HAP-1 (cell line): Measurements from ENCODE around the gene POLRMT.
"Not testable (repeated sequence)": the region's sequence is repeated elsewhere in the genome, so short reads cannot be mapped to it uniquely, and the experiment has no call there.

Source experiments
- DNase-seq, 2 experiments: peaks; one replicate each; pipeline ENCODE4 v3.0.0-alpha.2; 2016 to 2020; ENCODE audit warnings: low spot score in 2 of 2
- H3K27me3 ChIP-seq: fragments of 250-450 bp; sonication (Bioruptor Pico); 2 replicates; pipeline ENCODE4 v1.5.1; 2020; ENCODE audit warnings: low read depth, mild to moderate bottlenecking, moderate library complexity
- H3K36me3 ChIP-seq: fragments of 250-450 bp; sonication (Bioruptor Pico); replicated peaks from 2 replicates; pipeline ENCODE4 v1.5.1; 2020; ENCODE audit warnings: mild to moderate bottlenecking
- H3K4me1 ChIP-seq: fragments of 250-450 bp; sonication (Bioruptor Pico); 2 replicates; pipeline ENCODE4 v1.5.1; 2020; ENCODE audit warnings: mild to moderate bottlenecking
- H3K4me3 ChIP-seq: fragments of 250-450 bp; sonication (Bioruptor Pico); 2 replicates; pipeline ENCODE4 v1.5.1; 2020; ENCODE audit warnings: mild to moderate bottlenecking, moderate library complexity
- H3K9me3 ChIP-seq: fragments of 250-450 bp; sonication (Bioruptor Pico); 2 replicates; pipeline ENCODE4 v1.5.1; 2020; ENCODE audit warnings: mild to moderate bottlenecking, moderate library complexity
- in situ Hi-C: fragments of 300-500 bp; cut with MboI; formaldehyde crosslinking; loops from 3 replicates; pipeline ENCODE4 v1.14.3; 2020; ENCODE audit warnings: low sequenced_read_pairs, inconsistent platforms, mixed read lengths

POLRMT gene

GRCh38 chr19:588741-589692 is 44.3 kb downstream of the POLRMT start:
- Histone ChIP-seq H3K4me3 (peak overlapping the region; percentile 7; the same call in 1 of the 2 replicates), H3K4me1 (peaks cover 11% of the 10 kb centered on the region), H3K27me3 (peaks cover 27% of the 10 kb centered on the region), H3K9me3 (no peaks in the 10 kb centered on the region), H3K36me3 (no peaks in the 10 kb centered on the region)
- in situ Hi-C loops: loop anchor here (25.0 kb wide), 1 partner anchor 148 kb away; no protein-coding TSS in a partner anchor
- no peak for DNase-seq

DNA sequence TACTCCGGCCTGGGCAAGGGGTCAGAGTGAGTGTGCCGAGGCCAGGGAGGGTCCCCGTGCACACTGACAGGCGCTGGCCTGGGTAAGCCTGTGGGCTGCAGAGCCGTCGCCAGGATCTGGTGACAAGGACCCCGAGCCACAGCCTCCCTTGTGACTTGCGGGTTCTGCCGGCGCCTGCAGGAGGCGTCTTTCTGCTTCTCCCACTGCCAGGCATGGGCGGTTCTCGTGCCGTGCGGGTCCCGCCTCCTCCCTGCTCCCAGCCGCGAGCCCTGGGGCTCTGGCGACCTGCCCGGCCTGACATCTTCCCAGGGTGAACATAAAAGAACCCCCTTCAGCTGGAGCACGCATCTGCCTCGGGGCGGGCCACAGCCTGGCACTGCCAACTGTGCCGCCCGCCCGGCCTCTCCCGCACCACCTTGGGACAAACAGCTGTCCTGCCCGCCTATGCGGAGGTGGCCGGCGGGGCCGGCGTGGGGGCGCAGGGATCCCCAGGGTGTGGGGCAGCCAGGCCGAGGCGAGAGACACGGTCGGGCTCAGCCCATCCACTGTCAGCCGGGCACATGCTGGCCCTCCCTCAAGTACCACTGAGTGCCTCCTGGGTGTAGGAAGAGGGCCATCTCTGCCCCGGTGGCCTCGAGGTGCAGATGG is 45.1 kb downstream of the POLRMT start:
- DNase-seq: peak; percentile 78 to 93
- Histone ChIP-seq H3K4me1 (peaks cover 11% of the 10 kb centered on the region), H3K27me3 (peaks cover 23% of the 10 kb centered on the region), H3K9me3 (no peaks in the 10 kb centered on the region), H3K4me3 (no peak overlapping the region), H3K36me3 (peaks cover under 1% of the 10 kb centered on the region)
- in situ Hi-C loops: loop anchor here (25.0 kb wide), 1 partner anchor 149 kb away; no protein-coding TSS in a partner anchor

DNA sequence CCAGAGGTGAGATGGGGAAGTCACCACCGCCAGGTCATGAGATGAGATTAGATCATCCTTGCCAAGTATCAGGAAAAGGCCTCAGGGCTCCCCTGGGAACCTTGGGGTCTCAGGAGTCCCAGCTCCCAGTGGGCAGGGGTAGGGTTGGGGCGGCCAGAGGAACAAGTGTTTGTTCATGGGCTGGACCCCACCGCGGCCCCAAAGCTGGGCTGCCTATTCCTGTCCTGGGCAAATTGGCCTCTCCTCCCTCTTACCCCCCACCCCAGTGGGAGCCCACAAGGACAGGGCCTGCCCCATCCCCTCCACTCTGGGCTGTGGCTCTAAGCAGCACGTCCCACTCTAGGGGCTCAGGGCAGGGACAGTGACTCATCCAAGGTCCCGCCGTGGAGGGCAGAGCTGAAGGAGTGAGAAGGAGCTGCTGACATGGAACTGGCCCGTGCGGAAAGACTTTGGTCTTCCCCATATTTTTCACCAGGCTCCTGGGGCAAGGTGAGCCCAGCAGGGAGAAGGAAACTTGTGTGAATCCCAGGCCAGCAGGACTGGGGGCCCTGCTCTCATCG is 47.7 kb downstream of the POLRMT start:
- H3K4me3 ChIP-seq: no peak overlapping the region
- peaks cover 11% of the 10 kb centered on the region for H3K4me1 ChIP-seq
- H3K27me3 ChIP-seq: peaks cover 11% of the 10 kb centered on the region
- in situ Hi-C loops: loop anchor here (25.0 kb wide), 1 partner anchor 152 kb away; no protein-coding TSS in a partner anchor
- peak in 1 of 2 experiments; percentile 42 for DNase-seq
- H3K36me3 ChIP-seq: peaks cover 17% of the 10 kb centered on the region
- no peaks in the 10 kb centered on the region for H3K9me3 ChIP-seq

DNA sequence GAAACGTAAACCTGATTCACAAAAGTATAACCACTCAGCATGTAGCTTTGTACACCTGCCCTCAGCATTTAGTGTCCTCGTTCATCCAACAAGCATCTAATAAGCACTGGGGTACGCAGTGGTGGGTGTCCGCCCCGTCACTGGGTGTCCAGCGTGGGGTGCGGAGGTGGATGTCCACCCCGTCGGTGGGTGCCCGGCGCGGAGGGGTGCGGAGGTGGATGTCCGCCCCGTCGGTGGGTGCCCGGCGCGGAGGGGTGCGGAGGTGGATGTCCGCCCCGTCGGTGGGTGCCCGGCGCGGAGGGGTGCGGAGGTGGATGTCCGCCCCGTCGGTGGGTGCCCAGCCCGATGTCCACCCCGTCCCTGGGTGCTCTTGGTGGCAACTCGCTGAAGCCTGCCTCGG is 48.2 kb downstream of the POLRMT start:
- not testable (repeated sequence) for H3K9me3 ChIP-seq, DNase-seq, H3K4me3 ChIP-seq
- H3K36me3 ChIP-seq: peaks cover 21% of the 10 kb centered on the region
- in situ Hi-C loops: loop anchor here (25.0 kb wide), 1 partner anchor 152 kb away; no protein-coding TSS in a partner anchor
- H3K4me1 ChIP-seq: peaks cover 11% of the 10 kb centered on the region
- peaks cover 11% of the 10 kb centered on the region for H3K27me3 ChIP-seq

DNA sequence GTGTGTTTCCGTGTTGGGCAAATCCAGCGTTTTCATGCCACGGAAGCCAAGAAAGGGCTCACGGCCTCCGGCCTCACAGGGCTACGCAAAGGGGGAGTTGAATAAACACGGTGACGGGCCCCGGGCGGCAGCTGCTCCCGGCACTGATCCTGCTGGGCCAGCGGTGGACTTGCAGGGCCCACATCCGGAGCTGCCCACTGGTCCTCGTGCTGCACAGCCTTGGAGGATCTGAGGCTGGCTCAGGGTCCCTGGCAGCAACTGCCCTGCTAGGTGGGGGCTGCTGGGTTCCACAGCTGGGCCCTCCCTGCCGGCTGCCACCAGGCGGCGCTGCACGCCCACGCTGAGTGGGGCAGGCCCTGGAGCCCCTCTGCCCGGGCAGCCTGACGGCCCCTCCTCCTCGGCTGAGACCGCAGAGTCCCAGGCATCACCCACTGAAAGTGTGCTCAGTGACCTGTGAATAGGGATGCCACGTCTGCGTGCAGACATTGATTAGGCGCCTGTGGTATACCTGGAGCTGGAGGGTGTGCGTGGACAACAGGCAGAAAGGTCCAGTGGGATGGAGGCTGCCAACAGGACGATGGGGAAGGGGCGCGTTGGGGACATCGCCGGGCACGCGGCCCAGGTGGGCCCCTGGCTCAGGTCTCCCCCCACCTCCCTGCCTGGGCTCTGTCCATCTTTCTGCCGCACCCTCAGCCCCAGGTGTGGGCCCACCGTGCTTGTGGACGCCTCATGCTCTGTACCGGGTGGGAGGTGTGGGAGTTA is 48.9 kb downstream of the POLRMT start:
- Histone ChIP-seq H3K36me3 (peaks cover 28% of the 10 kb centered on the region), H3K9me3 (no peaks in the 10 kb centered on the region), H3K27me3 (peaks cover 10% of the 10 kb centered on the region), H3K4me3 (no peak overlapping the region), H3K4me1 (peaks cover 10% of the 10 kb centered on the region)
- DNase-seq: peak; percentile 54 to 86
- in situ Hi-C loops: loop anchor here (25.0 kb wide), 1 partner anchor 153 kb away; no protein-coding TSS in a partner anchor

DNA sequence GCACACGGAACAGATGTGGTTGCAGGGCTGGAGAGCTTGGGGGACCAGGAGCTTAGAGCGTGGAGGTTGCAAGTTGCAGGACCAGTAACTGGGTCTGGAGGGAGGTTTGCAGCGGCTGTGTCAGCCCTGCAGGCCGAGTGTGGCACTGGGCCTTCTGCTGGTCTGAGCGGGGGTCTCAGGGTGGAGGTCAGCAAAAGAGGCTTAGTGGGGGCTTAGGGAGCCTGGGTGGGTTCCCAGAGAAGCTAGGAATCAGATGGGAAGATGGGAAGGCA is 49.4 kb downstream of the POLRMT start:
- peaks cover 34% of the 10 kb centered on the region for H3K36me3 ChIP-seq
- peaks cover 8% of the 10 kb centered on the region for H3K4me1 ChIP-seq
- no peak for DNase-seq
- no peaks in the 10 kb centered on the region for H3K9me3 ChIP-seq
- in situ Hi-C loops: loop anchor here (25.0 kb wide), 1 partner anchor 153 kb away; no protein-coding TSS in a partner anchor
- H3K4me3 ChIP-seq: no peak overlapping the region
- peaks cover 5% of the 10 kb centered on the region for H3K27me3 ChIP-seq

GRCh38 chr19:583198-583967 is 50.0 kb downstream of the POLRMT start:
- DNase-seq: no peak
- Histone ChIP-seq H3K9me3 (no peaks in the 10 kb centered on the region), H3K4me3 (no peak overlapping the region), H3K4me1 (peaks cover 6% of the 10 kb centered on the region), H3K27me3 (peaks cover 2% of the 10 kb centered on the region), H3K36me3 (peaks cover 36% of the 10 kb centered on the region)
- in situ Hi-C loops: loop anchor here (25.0 kb wide), 1 partner anchor 154 kb away; no protein-coding TSS in a partner anchor

- in situ Hi-C loops: loop anchor here (25.0 kb wide), 1 partner anchor 155 kb away; no protein-coding TSS in a partner anchor
- no peak for DNase-seq
- H3K36me3 ChIP-seq: peaks cover 44% of the 10 kb centered on the region
- no peak overlapping the region for H3K4me3 ChIP-seq
- H3K9me3 ChIP-seq: no peaks in the 10 kb centered on the region
- no peaks in the 10 kb centered on the region; the same call in 1 of the 2 replicates for H3K4me1 ChIP-seq
- no peaks in the 10 kb centered on the region for H3K27me3 ChIP-seq
Observed at GRCh38 chr19:582497-583197, 50.7 kb downstream of the POLRMT start.

DNA sequence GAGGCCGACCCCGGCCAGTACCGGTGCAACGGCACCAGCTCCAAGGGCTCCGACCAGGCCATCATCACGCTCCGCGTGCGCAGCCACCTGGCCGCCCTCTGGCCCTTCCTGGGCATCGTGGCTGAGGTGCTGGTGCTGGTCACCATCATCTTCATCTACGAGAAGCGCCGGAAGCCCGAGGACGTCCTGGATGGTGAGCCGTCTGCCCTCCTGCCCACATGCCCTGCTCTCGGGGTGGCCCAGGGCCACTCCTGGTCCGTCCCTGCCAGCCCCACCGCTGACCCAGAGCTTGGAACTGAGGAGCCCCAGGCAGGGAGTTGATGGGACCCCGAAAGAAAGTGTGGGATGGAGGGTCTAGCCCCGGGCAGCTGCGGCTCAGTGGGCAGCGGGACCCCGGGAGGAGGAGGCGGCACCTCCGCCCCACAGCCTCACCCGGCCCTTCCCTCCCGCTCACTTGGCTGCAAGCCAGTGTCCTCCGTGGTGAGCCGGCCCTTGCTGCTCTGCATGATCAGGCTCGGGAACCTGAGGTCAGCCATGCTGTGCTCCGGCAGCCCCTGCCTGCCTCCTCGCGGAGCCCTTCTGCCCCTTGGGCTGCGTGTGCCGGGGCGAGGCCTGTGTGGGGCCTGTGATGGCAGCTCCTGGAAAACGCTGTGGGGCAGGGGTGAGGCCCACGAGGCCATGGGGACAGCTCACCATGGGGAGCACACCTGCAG is 51.8 kb downstream of the POLRMT start:
- Histone ChIP-seq H3K36me3 (peaks cover 54% of the 10 kb centered on the region), H3K4me3 (no peak overlapping the region), H3K4me1 (no peaks in the 10 kb centered on the region), H3K27me3 (no peaks in the 10 kb centered on the region), H3K9me3 (no peaks in the 10 kb centered on the region)
- DNase-seq: no peak
- in situ Hi-C loops: loop anchor here (25.0 kb wide), 1 partner anchor 156 kb away; no protein-coding TSS in a partner anchor

DNA sequence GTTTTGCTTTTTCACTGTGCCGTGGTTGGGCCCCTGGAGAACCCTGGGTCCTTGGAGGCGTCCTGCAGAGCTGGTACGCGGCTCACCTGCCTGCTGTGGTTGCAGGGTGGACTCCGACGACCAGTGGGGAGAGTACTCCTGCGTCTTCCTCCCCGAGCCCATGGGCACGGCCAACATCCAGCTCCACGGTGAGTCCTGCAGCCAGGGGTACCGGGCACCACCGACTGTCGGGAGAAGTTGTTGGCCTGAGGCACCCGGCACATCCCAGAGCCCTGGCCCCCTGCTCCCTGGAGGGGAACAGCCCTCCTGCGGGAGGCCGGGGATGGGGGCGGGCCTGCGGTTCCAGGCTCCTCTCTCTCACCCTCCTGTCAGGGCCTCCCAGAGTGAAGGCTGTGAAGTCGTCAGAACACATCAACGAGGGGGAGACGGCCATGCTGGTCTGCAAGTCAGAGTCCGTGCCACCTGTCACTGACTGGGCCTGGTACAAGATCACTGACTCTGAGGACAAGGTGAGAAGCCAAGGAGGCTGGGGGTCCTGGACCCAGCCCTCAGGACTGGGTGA is 53.0 kb downstream of the POLRMT start:
- Histone ChIP-seq H3K36me3 (peaks cover 63% of the 10 kb centered on the region), H3K27me3 (no peaks in the 10 kb centered on the region), H3K4me3 (no peak overlapping the region), H3K4me1 (peaks cover 2% of the 10 kb centered on the region; the same call in 1 of the 2 replicates), H3K9me3 (no peaks in the 10 kb centered on the region)
- in situ Hi-C loops: loop anchor here (25.0 kb wide), 1 partner anchor 157 kb away; no protein-coding TSS in a partner anchor
- DNase-seq: no peak

DNA sequence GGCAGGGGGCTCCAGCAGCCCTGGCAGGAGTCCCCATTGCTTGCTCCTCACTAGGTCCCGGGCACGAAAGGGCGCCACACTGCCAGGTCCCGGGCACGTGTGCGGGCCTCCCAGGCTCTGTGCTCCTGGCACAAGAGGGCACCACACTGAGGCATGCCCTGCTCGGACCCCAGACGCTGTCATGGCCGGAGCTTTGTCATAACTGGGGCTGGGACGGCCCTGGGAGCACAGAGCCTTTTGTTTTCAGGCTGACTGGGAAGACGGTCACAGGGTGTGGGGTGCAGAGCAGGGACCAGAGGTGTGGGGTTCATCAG is 53.5 kb downstream of the POLRMT start:
- in situ Hi-C loops: loop anchor here (25.0 kb wide), 1 partner anchor 158 kb away; no protein-coding TSS in a partner anchor
- Histone ChIP-seq H3K36me3 (peaks cover 66% of the 10 kb centered on the region), H3K9me3 (no peaks in the 10 kb centered on the region), H3K4me1 (peaks cover 5% of the 10 kb centered on the region; the same call in 1 of the 2 replicates), H3K27me3 (no peaks in the 10 kb centered on the region), H3K4me3 (no peak overlapping the region)
- DNase-seq: no peak
